HCT116 (cell line): ENCODE data around the gene ZNF197. TPM values are rescaled to one million over a fixed set of nuclear protein-coding genes. Genes with fewer than 3 reads are reported as not detected.

ENCODE experiments used
- ATAC-seq: fragments of 200-7000 bp; cut with Tn5 transposase; 2 replicates; pipeline ENCODE4 v1.9.1; 2020; ENCODE audit warnings: mild to moderate bottlenecking, moderate library complexity
- BruUV-seq: library from RNA; stranded (reverse); fragments of 400-500 nt; replicated peaks from 2 replicates; lab custom pipeline; 2021; lab: Mats Ljungman, UMichigan
- CTCF ChIA-PET: fragments of 300-600 bp; sonication (Branson Sonifier 250); formaldehyde crosslinking; loops from one replicate; lab custom pipeline; 2021; ENCODE audit warnings: antibody characterized with exemption; lab: Charles Lee
- POLR2A ChIA-PET: fragments of 300-600, 350-600 bp; sonication (Branson Sonifier 250); formaldehyde crosslinking; loops from one replicate; lab custom pipeline; 2021; ENCODE audit warnings: antibody characterized with exemption; lab: Charles Lee
- RAD21 ChIA-PET, 2 experiments: fragments of 300-600 bp; sonication (Branson Sonifier 250); formaldehyde crosslinking; loops; one replicate each; lab custom pipeline; 2023; ENCODE audit warnings: low total read pairs in 2 of 2; ENCODE audit not compliant: uncharacterized antibody in 2 of 2, unreplicated experiment in 2 of 2, low non-redundant PET in 1 of 2; lab: Charles Lee
- DNase-seq: peaks from one replicate; pipeline ENCODE4 v3.0.0-alpha.2; 2010; ENCODE audit warnings: low read depth, low spot score
- H2AFZ ChIP-seq: fragments of 200-600 bp; shearing (Covaris generic), sonication (generic); 2 replicates; pipeline ENCODE4 v1.6.1; 2017; ENCODE audit warnings: low read depth, mixed run types, mixed read lengths, antibody characterized with exemption, low read length; ENCODE audit not compliant: poor library complexity, severe bottlenecking
- H3K27ac ChIP-seq: 2 replicates; pipeline ENCODE4 v1.5.1; 2012; ENCODE audit warnings: low read depth, low read length
- H3K27me3 ChIP-seq: fragments of 200-600 bp; sonication (generic); 2 replicates; pipeline ENCODE4 v1.6.1; 2016; ENCODE audit warnings: mixed run types, low read length, mixed read lengths; ENCODE audit not compliant: insufficient read depth
- H3K36me3 ChIP-seq, 2 experiments: fragments of 200-500 bp in 1 of 2; fragments of 200-600 bp in 1 of 2; sonication (Bioruptor generic) in 1 of 2; sonication (generic) in 1 of 2; 2 replicates each; pipeline versions ENCODE4 v1.5.1 to v1.6.1; 2014 to 2016; ENCODE audit warnings: low read length in 2 of 2, inconsistent platforms in 1 of 2, mixed read lengths in 1 of 2, mixed run types in 1 of 2; ENCODE audit not compliant: insufficient read depth in 2 of 2, control insufficient read depth in 1 of 2
- H3K4me1 ChIP-seq, 2 experiments: fragments of 200-600 bp in 1 of 2; sonication (generic) in 1 of 2; 2 replicates each; pipeline versions ENCODE4 v1.5.1 to v1.6.1; 2012 to 2017; ENCODE audit warnings: low read length in 2 of 2, inconsistent platforms in 1 of 2, mild to moderate bottlenecking in 1 of 2, mixed read lengths in 1 of 2, mixed run types in 1 of 2, moderate library complexity in 1 of 2; ENCODE audit not compliant: insufficient read depth in 2 of 2, control insufficient read depth in 1 of 2
- H3K4me2 ChIP-seq: fragments of 200-600 bp; sonication (generic); 2 replicates; pipeline ENCODE4 v1.6.1; 2017; ENCODE audit warnings: mixed run types, low read length, mixed read lengths
- H3K4me3 ChIP-seq, 2 experiments: fragments of 200-600 bp in 1 of 2; sonication (generic) in 1 of 2; replicated peaks in 1 of 2; 2 replicates each; pipeline ENCODE4 v1.5.1; 2011 to 2016; ENCODE audit warnings: low read length in 2 of 2, control low read depth in 1 of 2, low read depth in 1 of 2, mild to moderate bottlenecking in 1 of 2, mixed read lengths in 1 of 2, mixed run types in 1 of 2
- H3K79me2 ChIP-seq: fragments of 200-600 bp; sonication (generic); 2 replicates; pipeline ENCODE4 v1.6.1; 2017; ENCODE audit warnings: mild to moderate bottlenecking, mixed run types, low read length, moderate library complexity, mixed read lengths; ENCODE audit not compliant: insufficient read depth
- H3K9ac ChIP-seq: fragments of 200-600 bp; sonication (generic); 2 replicates; pipeline ENCODE4 v1.6.1; 2016; ENCODE audit warnings: low read length, mixed read lengths
- H3K9me2 ChIP-seq: fragments of 200-600 bp; sonication (generic), shearing (Covaris generic); 2 replicates; pipeline ENCODE4 v1.6.1; 2017; ENCODE audit warnings: mixed run types, mild to moderate bottlenecking, moderate library complexity; ENCODE audit not compliant: insufficient read depth
- H3K9me3 ChIP-seq, 2 experiments: fragments of 200-500 bp in 1 of 2; fragments of 200-600 bp in 1 of 2; sonication (Bioruptor generic) in 1 of 2; sonication (generic) in 1 of 2; 2 replicates each; pipeline ENCODE4 v1.6.1; 2014 to 2017; ENCODE audit warnings: low read length in 2 of 2, mixed read lengths in 2 of 2, inconsistent platforms in 1 of 2, low read depth in 1 of 2, mild to moderate bottlenecking in 1 of 2, mixed run types in 1 of 2, moderate library complexity in 1 of 2; ENCODE audit not compliant: control insufficient read depth in 1 of 2, insufficient read depth in 1 of 2
- H4K20me1 ChIP-seq: fragments of 200-600 bp; sonication (generic), shearing (Covaris generic); 2 replicates; pipeline ENCODE4 v1.6.1; 2017; ENCODE audit warnings: mixed run types, mild to moderate bottlenecking, moderate library complexity; ENCODE audit not compliant: insufficient read depth
- ATF3 ChIP-seq: IDR thresholded peaks from 2 replicates; pipeline ENCODE4 v1.6.1; 2012
- CBX3 ChIP-seq: IDR thresholded peaks from 2 replicates; pipeline ENCODE4 v1.6.1; 2012; ENCODE audit warnings: low read depth
- CEBPB ChIP-seq: IDR thresholded peaks from 2 replicates; pipeline ENCODE4 v1.6.1; 2012; ENCODE audit warnings: low read depth
- EGR1 ChIP-seq: IDR thresholded peaks from 2 replicates; pipeline ENCODE4 v1.6.1; 2012; ENCODE audit warnings: low read depth
- ELF1 ChIP-seq: IDR thresholded peaks from 2 replicates; pipeline ENCODE4 v1.6.1; 2012; ENCODE audit warnings: low read depth, borderline replicate concordance
- FOSL1 ChIP-seq: IDR thresholded peaks from 2 replicates; pipeline ENCODE4 v1.6.1; 2012; ENCODE audit warnings: low read depth
- JUND ChIP-seq: IDR thresholded peaks from 2 replicates; pipeline ENCODE4 v1.6.1; 2012
- MAX ChIP-seq: IDR thresholded peaks from 2 replicates; pipeline ENCODE4 v1.6.1; 2012
- POLR2A ChIP-seq: IDR thresholded peaks from 2 replicates; pipeline ENCODE4 v1.7.0; 2011; ENCODE audit warnings: borderline replicate concordance; ENCODE audit not compliant: insufficient read depth, insufficient read length; ENCODE audit errors: extremely low read depth
- RAD21 ChIP-seq: IDR thresholded peaks from 2 replicates; pipeline ENCODE4 v1.6.1; 2012; ENCODE audit warnings: low read depth, mild to moderate bottlenecking
- SP1 ChIP-seq: IDR thresholded peaks from 2 replicates; pipeline ENCODE4 v1.6.1; 2012; ENCODE audit warnings: low read depth
- YY1 ChIP-seq: IDR thresholded peaks from 2 replicates; pipeline ENCODE4 v1.6.1; 2011; ENCODE audit warnings: low read length, low read depth, moderate library complexity, mild to moderate bottlenecking; ENCODE audit not compliant: insufficient replicate concordance; ENCODE audit errors: extremely low read depth
- ZBTB33 ChIP-seq: IDR thresholded peaks from 2 replicates; pipeline ENCODE4 v1.6.1; 2011; ENCODE audit warnings: mild to moderate bottlenecking, low read length, moderate library complexity; ENCODE audit not compliant: insufficient replicate concordance; ENCODE audit errors: extremely low read depth
- ZNF274 ChIP-seq: fragments of 200-500 bp; sonication (Bioruptor generic); IDR thresholded peaks from 2 replicates; pipeline ENCODE4 v1.6.1; 2014; ENCODE audit warnings: mild to moderate bottlenecking, low read depth, low read length, inconsistent platforms
- intact Hi-C: fragments of 100-400 bp; cut with micrococcal nuclease; formaldehyde crosslinking; loops from 2 replicates; pipeline ENCODE4 v1.10.0; 2022
- total RNA-seq: library from RNA; stranded (reverse); gene quantifications from one replicate; pipeline ENCODE4 v1.2.1, GENCODE V29; 2021; ENCODE audit not compliant: unreplicated experiment

The ZNF197 gene
- total RNA-seq, 1 experiment from 2014 or later: 16.5 TPM

GRCh38 chr3:44654039-44654438, 29.2 kb downstream of the ZNF197 start:
- no peak for ATAC-seq
- Histone ChIP-seq H4K20me1 (no peaks in the 10 kb centered on the region), H3K9ac (no peak overlapping the region), H3K27me3 (no peaks in the 10 kb centered on the region)
- RAD21 ChIA-PET: no interaction called here
- TF ChIP-seq FOSL1: no peak
- no peak for TF ChIP-seq ZBTB33
- TF ChIP-seq YY1: no peak
- no peak for TF ChIP-seq RAD21
- no peak for TF ChIP-seq ZNF274
- no peak for TF ChIP-seq ELF1
- no peak for TF ChIP-seq MAX
- TF ChIP-seq POLR2A: no peak
- no peak for TF ChIP-seq SP1
- TF ChIP-seq JUND: no peak
- TF ChIP-seq ATF3: no peak
- TF ChIP-seq EGR1: no peak
- TF ChIP-seq CEBPB: no peak
- no peak for TF ChIP-seq CBX3
- TF ChIP-seq, all 23 proteins: peak for 0
- POLR2A ChIA-PET: no interaction called here
- CTCF ChIA-PET: no interaction called here
- Histone ChIP-seq H2AFZ (no peak overlapping the region), H3K9me2 (no peaks in the 10 kb centered on the region), H3K4me2 (no peak overlapping the region), H3K4me3 (no peak overlapping the region), H3K79me2 (peaks cover 22% of the 10 kb centered on the region), H3K9me3 (peaks cover 7% of the 10 kb centered on the region in 2 experiments; a peak in 2 of 4 replicates), H3K36me3 (peaks cover 46 to 63% of the 10 kb centered on the region in 2 experiments), H3K27ac (no peak overlapping the region), H3K4me1 (peaks cover 3 to 4% of the 10 kb centered on the region in 2 experiments; a peak in 1 of 4 replicates)
- DNase-seq: no peak
- intact Hi-C loops: no loop called here
- BruUV-seq: no TSS peak
